A549 (cell line): ENCODE results near the gene CCDC136. TPM values are rescaled to one million over a fixed set of nuclear protein-coding genes. Genes with fewer than 3 reads are reported as not detected.

Experiments
- ATAC-seq, 2 experiments: fragments of 200-7000 bp in 1 of 2; fragments of >200 bp in 1 of 2; cut with Nextera tagmentation in 1 of 2; cut with Tn5 transposase in 1 of 2; 3 replicates each; pipeline versions ENCODE4 v1.8.0 to v1.9.1; 2018 to 2020; ENCODE audit warnings: mild to moderate bottlenecking in 1 of 2, moderate library complexity in 1 of 2
- CTCF ChIA-PET: fragments of 300-600 bp; sonication (Branson Sonifier 250); formaldehyde crosslinking; extraction: SDS; loops from one replicate; lab custom pipeline; 2021; ENCODE audit warnings: antibody characterized with exemption, inconsistent platforms; lab: Yijun Ruan, JAX
- POLR2A ChIA-PET: fragments of 350-600 bp; formaldehyde crosslinking; extraction: SDS; loops from one replicate; lab custom pipeline; 2021; ENCODE audit warnings: antibody characterized with exemption, inconsistent platforms; lab: Yijun Ruan, JAX
- DNase-seq, 2 experiments: peaks; one replicate each; pipeline versions ENCODE4 v3.0.0 to v3.0.0-alpha.2; 2011 to 2016; ENCODE audit warnings: low read depth in 1 of 2, low spot score in 1 of 2
- FAIRE-seq: peaks from 2 replicates; lab custom pipeline; 2011; peaks lifted over from hg19 to GRCh38; lab: Jason Lieb, UNC
- H3K27ac ChIP-seq, 2 experiments: fragments of >200 bp; sonication (Bioruptor Twin); formaldehyde crosslinking; 3 replicates each; pipeline ENCODE4 v1.5.1; 2016 to 2017
- H3K4me1 ChIP-seq: fragments of >200 bp; sonication (Bioruptor Twin); formaldehyde crosslinking; 3 replicates; pipeline ENCODE4 v1.6.1; 2016
- H3K4me2 ChIP-seq: fragments of >200 bp; sonication (Bioruptor Twin); formaldehyde crosslinking; 3 replicates; pipeline ENCODE4 v1.6.1; 2016
- H3K4me3 ChIP-seq: fragments of >200 bp; sonication (Bioruptor Twin); formaldehyde crosslinking; 3 replicates; pipeline ENCODE4 v1.5.1; 2016
- H3K9me3 ChIP-seq: fragments of >200 bp; sonication (Bioruptor Twin); formaldehyde crosslinking; 3 replicates; pipeline ENCODE4 v1.6.1; 2016
- ATOH8 ChIP-seq: fragments of 250-450 bp; sonication (Bioruptor Pico); IDR thresholded peaks from 2 replicates; pipeline ENCODE4 v1.5.0; 2020; ENCODE audit warnings: low read depth, mild to moderate bottlenecking, moderate library complexity
- BHLHE40 ChIP-seq: IDR thresholded peaks from 2 replicates; pipeline ENCODE4 v1.6.1; 2012; ENCODE audit warnings: low read depth, low read length, inconsistent platforms
- CBX2 ChIP-seq: fragments of 200-600 bp; sonication (generic); IDR thresholded peaks from 2 replicates; pipeline ENCODE4 v1.6.1; 2016; ENCODE audit warnings: low read depth, mild to moderate bottlenecking, borderline replicate concordance
- CBX8 ChIP-seq: fragments of 200-600 bp; sonication (generic); IDR thresholded peaks from 2 replicates; pipeline ENCODE4 v1.6.1; 2016
- CHD2 ChIP-seq: fragments of 150-350 bp; IDR thresholded peaks from 2 replicates; pipeline ENCODE4 v1.6.1; 2014; ENCODE audit warnings: low read length; ENCODE audit not compliant: partially characterized antibody
- EHF ChIP-seq: fragments of 250-450 bp; sonication (Bioruptor Pico); IDR thresholded peaks from 2 replicates; pipeline ENCODE4 v1.5.0; 2020; ENCODE audit warnings: mild to moderate bottlenecking
- ELK1 ChIP-seq: fragments of 150-350 bp; IDR thresholded peaks from 2 replicates; pipeline ENCODE4 v1.6.1; 2014; ENCODE audit warnings: low read depth, mild to moderate bottlenecking, low read length
- EP300 ChIP-seq, 2 experiments: fragments of >200 bp; sonication (Bioruptor Twin); formaldehyde crosslinking; IDR thresholded peaks; 2 replicates in 1 of 2; 3 replicates in 1 of 2; pipeline ENCODE4 v1.6.1; 2016 to 2017
- HDAC2 ChIP-seq: fragments of 200-600 bp; sonication (generic); IDR thresholded peaks from 2 replicates; pipeline ENCODE4 v1.6.1; 2016
- HEYL ChIP-seq: fragments of 250-450 bp; sonication (Bioruptor Pico); IDR thresholded peaks from 2 replicates; pipeline ENCODE4 v1.8.0; 2021; ENCODE audit warnings: mild to moderate bottlenecking, moderate library complexity
- HOXA7 ChIP-seq: fragments of 250-450 bp; sonication (Bioruptor Pico); IDR thresholded peaks from 2 replicates; pipeline ENCODE4 v1.5.0; 2020; ENCODE audit warnings: mild to moderate bottlenecking, moderate library complexity
- HOXB5 ChIP-seq: fragments of 250-450 bp; sonication (Bioruptor Pico); IDR thresholded peaks from 2 replicates; pipeline ENCODE4 v1.5.0; 2020; ENCODE audit warnings: mild to moderate bottlenecking, moderate library complexity
- JUN ChIP-seq, 2 experiments: fragments of >200 bp; sonication (Bioruptor Twin); formaldehyde crosslinking; IDR thresholded peaks; 2 replicates in 1 of 2; 3 replicates in 1 of 2; pipeline ENCODE4 v1.6.1; 2016 to 2017
- KDM1A ChIP-seq: fragments of 200-600 bp; sonication (generic); IDR thresholded peaks from 2 replicates; pipeline ENCODE4 v1.6.1; 2016; ENCODE audit warnings: low read depth, mild to moderate bottlenecking
- KDM5A ChIP-seq: fragments of 200-600 bp; sonication (generic); IDR thresholded peaks from 2 replicates; pipeline ENCODE4 v1.6.1; 2016; ENCODE audit warnings: antibody characterized with exemption, mild to moderate bottlenecking
- MYC ChIP-seq: IDR thresholded peaks from 2 replicates; pipeline ENCODE4 v1.6.1; 2012; ENCODE audit warnings: mild to moderate bottlenecking, inconsistent platforms, low read length, improper control_type of control experiment, borderline replicate concordance
- NR3C1 ChIP-seq: fragments of >200 bp; sonication (Bioruptor Twin); formaldehyde crosslinking; IDR thresholded peaks from 3 replicates; pipeline ENCODE4 v1.6.1; 2017
- POLR2AphosphoS2 ChIP-seq: conservative IDR thresholded peaks from 2 replicates; pipeline ENCODE4 v1.6.1; 2012; ENCODE audit warnings: low read length, improper control_type of control experiment, inconsistent platforms
- RARB ChIP-seq: fragments of 250-450 bp; sonication (Bioruptor Pico); IDR thresholded peaks from 2 replicates; pipeline ENCODE4 v1.8.0; 2021; ENCODE audit warnings: mild to moderate bottlenecking, moderate library complexity
- RCOR1 ChIP-seq: fragments of 150-350 bp; IDR thresholded peaks from 2 replicates; pipeline ENCODE4 v1.6.1; 2014; ENCODE audit warnings: antibody characterized with exemption, low read length, low read depth
- RFX5 ChIP-seq: fragments of 450-650 bp; IDR thresholded peaks from 2 replicates; pipeline ENCODE4 v1.7.1; 2014; ENCODE audit warnings: antibody characterized with exemption, mild to moderate bottlenecking, moderate library complexity
- RNF2 ChIP-seq: fragments of 200-600 bp; sonication (generic); IDR thresholded peaks from 2 replicates; pipeline ENCODE4 v1.6.1; 2016; ENCODE audit warnings: low read depth, mild to moderate bottlenecking, antibody characterized with exemption, moderate library complexity, borderline replicate concordance
- SMC3 ChIP-seq: fragments of >200 bp; sonication (Bioruptor Twin); formaldehyde crosslinking; IDR thresholded peaks from 3 replicates; pipeline ENCODE4 v1.6.1; 2018; ENCODE audit warnings: inconsistent platforms
- TP53 ChIP-seq: fragments of 250-450 bp; sonication (Bioruptor Pico); IDR thresholded peaks from 2 replicates; pipeline ENCODE4 v1.5.0; 2021; ENCODE audit warnings: mild to moderate bottlenecking, moderate library complexity
- ZC3H11A ChIP-seq: fragments of 450-650 bp; IDR thresholded peaks from 2 replicates; pipeline ENCODE4 v1.6.1; 2014; ENCODE audit warnings: antibody characterized with exemption, mild to moderate bottlenecking
- ZNF302 ChIP-seq: fragments of 250-450 bp; sonication (Bioruptor Pico); IDR thresholded peaks from 2 replicates; pipeline ENCODE4 v1.9.0; 2021; ENCODE audit warnings: inconsistent platforms, mild to moderate bottlenecking, moderate library complexity
- ZSCAN20 ChIP-seq: fragments of 250-450 bp; sonication (Bioruptor Pico); IDR thresholded peaks from 2 replicates; pipeline ENCODE4 v1.8.0; 2022; ENCODE audit warnings: mild to moderate bottlenecking, moderate library complexity
- WGBS: methylation state at CpG from one replicate; pipeline ENCODE4 v1.1.6; 2017; ENCODE audit errors: missing lambda C conversion rate; 5-methylcytosine and 5-hydroxymethylcytosine counted together
- polyA plus RNA-seq, 4 experiments: library from polyadenylated mRNA; depleted of rRNA in 3 of 4; stranded (reverse); fragments of >200 nt; fragmentation: RNase III in 1 of 4; extraction: RNeasy Plus Mini Kit Qiagen cat#74134 plus additional on column Dnase treatment in 1 of 4; gene quantifications; 2 replicates in 3 of 4; 3 replicates in 1 of 4; pipeline ENCODE4 v1.2.3, GENCODE V29; 2011 to 2017
- TF ChIP-seq, protein P1 (sequence below): fragments of 250-450 bp; sonication (Bioruptor Pico); IDR thresholded peaks from 2 replicates; pipeline ENCODE4 v1.5.0; 2021; ENCODE audit warnings: mild to moderate bottlenecking, moderate library complexity, borderline replicate concordance
- TF ChIP-seq, protein P2 (sequence below): IDR thresholded peaks from 2 replicates; pipeline ENCODE4 v1.6.1; 2012; ENCODE audit warnings: low read depth, borderline replicate concordance
- TF ChIP-seq, protein P3 (sequence below): IDR thresholded peaks from 2 replicates; pipeline ENCODE4 v1.6.1; 2012

Gene CCDC136
- polyA plus RNA-seq, 2 of the 4 experiments (the other 2 are of a cell fraction), result 4.7 to 5.4 TPM

DNA sequence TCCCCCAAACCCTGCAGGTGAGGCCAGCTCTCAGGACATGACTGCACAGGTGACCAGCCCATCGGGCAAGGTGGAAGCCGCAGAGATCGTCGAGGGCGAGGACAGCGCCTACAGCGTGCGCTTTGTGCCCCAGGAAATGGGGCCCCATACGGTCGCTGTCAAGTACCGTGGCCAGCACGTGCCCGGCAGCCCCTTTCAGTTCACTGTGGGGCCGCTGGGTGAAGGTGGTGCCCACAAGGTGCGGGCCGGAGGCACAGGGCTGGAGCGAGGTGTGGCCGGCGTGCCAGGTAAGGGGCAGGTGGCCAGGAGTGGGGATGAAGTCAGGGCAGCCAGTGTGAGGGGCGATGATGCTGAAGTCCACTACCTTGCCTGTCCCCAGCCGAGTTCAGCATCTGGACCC lies 62.6 kb downstream of the CCDC136 start:
- ATAC-seq, result no peak
- no peak overlapping the region for H3K27ac ChIP-seq
- no peaks in the 10 kb centered on the region for H3K9me3 ChIP-seq
- no peak overlapping the region for H3K4me2 ChIP-seq
- no peak for DNase-seq
- no peak for TF ChIP-seq TP53
- TF ChIP-seq ATOH8 (CRISPR knock-in tag), result no peak
- TF ChIP-seq BHLHE40, result no peak
- no peak for TF ChIP-seq RFX5
- no peak for TF ChIP-seq JUN (IDR thresholded peaks at IDR 0.05)
- TF ChIP-seq HOXB5 (CRISPR knock-in tag), result no peak
- TF ChIP-seq, protein P1, sequence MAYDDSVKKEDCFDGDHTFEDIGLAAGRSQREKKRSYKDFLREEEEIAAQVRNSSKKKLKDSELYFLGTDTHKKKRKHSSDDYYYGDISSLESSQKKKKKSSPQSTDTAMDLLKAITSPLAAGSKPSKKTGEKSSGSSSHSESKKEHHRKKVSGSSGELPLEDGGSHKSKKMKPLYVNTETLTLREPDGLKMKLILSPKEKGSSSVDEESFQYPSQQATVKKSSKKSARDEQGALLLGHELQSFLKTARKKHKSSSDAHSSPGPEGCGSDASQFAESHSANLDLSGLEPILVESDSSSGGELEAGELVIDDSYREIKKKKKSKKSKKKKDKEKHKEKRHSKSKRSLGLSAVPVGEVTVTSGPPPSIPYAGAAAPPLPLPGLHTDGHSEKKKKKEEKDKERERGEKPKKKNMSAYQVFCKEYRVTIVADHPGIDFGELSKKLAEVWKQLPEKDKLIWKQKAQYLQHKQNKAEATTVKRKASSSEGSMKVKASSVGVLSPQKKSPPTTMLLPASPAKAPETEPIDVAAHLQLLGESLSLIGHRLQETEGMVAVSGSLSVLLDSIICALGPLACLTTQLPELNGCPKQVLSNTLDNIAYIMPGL, result no peak
- no peak for TF ChIP-seq RNF2
- TF ChIP-seq KDM1A, result no peak
- no peak for TF ChIP-seq CHD2
- TF ChIP-seq, protein P2, sequence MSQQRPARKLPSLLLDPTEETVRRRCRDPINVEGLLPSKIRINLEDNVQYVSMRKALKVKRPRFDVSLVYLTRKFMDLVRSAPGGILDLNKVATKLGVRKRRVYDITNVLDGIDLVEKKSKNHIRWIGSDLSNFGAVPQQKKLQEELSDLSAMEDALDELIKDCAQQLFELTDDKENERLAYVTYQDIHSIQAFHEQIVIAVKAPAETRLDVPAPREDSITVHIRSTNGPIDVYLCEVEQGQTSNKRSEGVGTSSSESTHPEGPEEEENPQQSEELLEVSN, result no peak
- no peak for TF ChIP-seq HEYL (CRISPR knock-in tag)
- no peak for TF ChIP-seq CBX2
- TF ChIP-seq SMC3, result no peak
- TF ChIP-seq ZC3H11A, result no peak
- TF ChIP-seq, protein P3, sequence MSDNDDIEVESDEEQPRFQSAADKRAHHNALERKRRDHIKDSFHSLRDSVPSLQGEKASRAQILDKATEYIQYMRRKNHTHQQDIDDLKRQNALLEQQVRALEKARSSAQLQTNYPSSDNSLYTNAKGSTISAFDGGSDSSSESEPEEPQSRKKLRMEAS, result no peak
- no peak for TF ChIP-seq EP300 (IDR thresholded peaks at IDR 0.05)
- no peaks in the 10 kb centered on the region for H3K4me1 ChIP-seq
- ChIA-PET CTCF (no interaction called here), POLR2A (no interaction called here)
- H3K4me3 ChIP-seq, result no peak overlapping the region
- WGBS, result 80% methylated on average over 17 of the region's 21 CpGs
- no peak for FAIRE-seq

DNA sequence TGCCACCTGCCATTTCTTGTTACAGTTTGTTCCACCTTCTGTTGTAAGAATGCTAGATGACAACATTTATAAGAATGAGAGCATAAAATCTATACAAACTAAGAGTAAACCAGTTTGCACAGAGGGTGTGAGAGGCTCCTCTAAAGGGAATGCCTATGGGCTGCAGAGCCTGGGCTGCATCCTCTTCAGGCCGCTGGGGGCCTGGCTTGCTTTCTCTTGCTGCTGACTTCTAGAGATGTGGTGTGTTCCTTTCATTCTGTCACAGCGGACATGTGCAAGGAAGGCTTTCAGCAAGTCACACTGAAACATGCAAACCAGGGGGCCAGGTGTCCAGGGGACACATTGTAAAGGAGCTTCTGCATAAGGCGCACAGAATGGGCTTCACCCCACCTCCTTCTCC lies 63.8 kb downstream of the CCDC136 start:
- H3K4me1 ChIP-seq, result no peaks in the 10 kb centered on the region
- no peak for DNase-seq
- H3K4me3 ChIP-seq, result no peak overlapping the region
- no peak overlapping the region for H3K4me2 ChIP-seq
- H3K27ac ChIP-seq, result no peak overlapping the region
- no peaks in the 10 kb centered on the region for H3K9me3 ChIP-seq
- no peak for FAIRE-seq
- ChIA-PET CTCF (no interaction called here), POLR2A (no interaction called here)
- WGBS, result 72% methylated on average over 3 of the region's 3 CpGs
- peak in 1 of 2 experiments; percentile 18; a peak in 1 of 6 replicates for ATAC-seq
- TF ChIP-seq ZNF302 (CRISPR knock-in tag) (no peak), RNF2 (no peak), ELK1 (no peak), KDM5A (no peak), POLR2AphosphoS2 (no peak), RARB (CRISPR knock-in tag) (no peak), CBX8 (no peak), MYC (no peak), NR3C1 (no peak), RCOR1 (no peak), ZSCAN20 (CRISPR knock-in tag) (no peak), HOXA7 (CRISPR knock-in tag) (no peak), HDAC2 (no peak), EHF (CRISPR knock-in tag) (no peak)
- TF ChIP-seq, protein P2, result no peak
- TF ChIP-seq, protein P1, result no peak
